Endothelial cell of umbilical vein (primary cell): Measurements from ENCODE around the gene OSGEP. TPM values are rescaled to one million over a fixed set of nuclear protein-coding genes. Genes with fewer than 3 reads are reported as not detected.

Experiments
- BruUV-seq: library from RNA; stranded (reverse); fragments of 400-500 nt; replicated peaks from 2 replicates; lab custom pipeline; 2021; lab: Mats Ljungman, UMichigan
- CTCF ChIA-PET: fragments of 300-600, 350-600 bp; sonication (Branson Sonifier 250); formaldehyde crosslinking; loops from one replicate; lab custom pipeline; 2021; ENCODE audit warnings: antibody characterized with exemption, inconsistent platforms; lab: Charles Lee
- POLR2A ChIA-PET: fragments of 300-600, 350-600 bp; sonication (Branson Sonifier 250); formaldehyde crosslinking; loops from one replicate; lab custom pipeline; 2021; ENCODE audit warnings: antibody characterized with exemption, inconsistent platforms; lab: Charles Lee
- DNase-seq: peaks from one replicate; pipeline ENCODE4 v3.0.0-alpha.2; 2011; ENCODE audit warnings: low read depth, low spot score
- FAIRE-seq: peaks from 2 replicates; lab custom pipeline; 2011; peaks lifted over from hg19 to GRCh38; lab: Jason Lieb, UNC
- H2AFZ ChIP-seq: 2 replicates; pipeline ENCODE4 v1.6.0; 2012; ENCODE audit warnings: low read depth, low read length, control low read depth, inconsistent platforms
- H3K27ac ChIP-seq: 2 replicates; pipeline ENCODE4 v1.5.1; 2011; ENCODE audit warnings: low read depth, mild to moderate bottlenecking, control low read depth, low read length, moderate library complexity; ENCODE audit not compliant: insufficient read depth
- H3K27me3 ChIP-seq, 2 experiments: 2 replicates each; pipeline versions ENCODE4 v1.6.0 to v1.6.1; 2011; ENCODE audit warnings: low read length in 2 of 2, mixed read lengths in 1 of 2; ENCODE audit not compliant: control insufficient read depth in 2 of 2, insufficient read depth in 2 of 2
- H3K36me3 ChIP-seq, 2 experiments: 2 replicates in 1 of 2; 3 replicates in 1 of 2; pipeline ENCODE4 v1.5.1; 2011; ENCODE audit warnings: low read length in 2 of 2, mild to moderate bottlenecking in 1 of 2, moderate library complexity in 1 of 2; ENCODE audit not compliant: control insufficient read depth in 2 of 2, insufficient read depth in 2 of 2; ENCODE audit errors: extremely low read depth in 1 of 2
- H3K4me1 ChIP-seq: 3 replicates; pipeline ENCODE4 v1.5.1; 2011; ENCODE audit warnings: mild to moderate bottlenecking, low read length; ENCODE audit not compliant: control insufficient read depth, insufficient read depth; ENCODE audit errors: extremely low read depth
- H3K4me2 ChIP-seq: 2 replicates; pipeline ENCODE4 v1.6.1; 2011; ENCODE audit warnings: low read length, control low read depth, mixed read lengths; ENCODE audit not compliant: insufficient read depth
- H3K4me3 ChIP-seq, 3 experiments: fragments of 200-600 bp in 1 of 3; sonication (generic), shearing (Covaris generic) in 1 of 3; replicated peaks in 1 of 3; 2 replicates each; pipeline ENCODE4 v1.5.1; 2011 to 2016; ENCODE audit warnings: control low read depth in 3 of 3, low read length in 3 of 3, mild to moderate bottlenecking in 2 of 3, inconsistent platforms in 1 of 3, low read depth in 1 of 3, moderate library complexity in 1 of 3; ENCODE audit not compliant: insufficient read depth in 1 of 3
- H3K79me2 ChIP-seq: 2 replicates; pipeline ENCODE4 v1.6.0; 2012; ENCODE audit warnings: low read length, inconsistent platforms; ENCODE audit not compliant: control insufficient read depth, insufficient read depth
- H3K9ac ChIP-seq: replicated peaks from 2 replicates; pipeline ENCODE3; 2011; ENCODE audit warnings: low read length, control low read depth; ENCODE audit not compliant: insufficient read depth; ENCODE audit errors: extremely low read depth
- H3K9me1 ChIP-seq: replicated peaks from 3 replicates; pipeline ENCODE4 v1.6.0; 2011; ENCODE audit warnings: mild to moderate bottlenecking, low read length; ENCODE audit not compliant: control insufficient read depth, insufficient read depth; ENCODE audit errors: extremely low read depth
- H3K9me3 ChIP-seq: replicated peaks from 2 replicates; pipeline ENCODE4 v1.5.1; 2012; ENCODE audit warnings: low read length, inconsistent platforms; ENCODE audit not compliant: control insufficient read depth, insufficient read depth
- H4K20me1 ChIP-seq: replicated peaks from 2 replicates; pipeline ENCODE3; 2011; ENCODE audit warnings: mild to moderate bottlenecking, low read length; ENCODE audit not compliant: control insufficient read depth, insufficient read depth; ENCODE audit errors: extremely low read depth
- FOS ChIP-seq: IDR thresholded peaks from 2 replicates; pipeline ENCODE4 v1.6.1; 2011; ENCODE audit warnings: mild to moderate bottlenecking, low read length, moderate library complexity, borderline replicate concordance; ENCODE audit not compliant: insufficient read depth
- JUN ChIP-seq: IDR thresholded peaks from 2 replicates; pipeline ENCODE4 v1.6.1; 2011; ENCODE audit warnings: borderline replicate concordance, low read depth; ENCODE audit not compliant: insufficient read length, insufficient read depth
- MYC ChIP-seq: IDR thresholded peaks from one replicate; pipeline ENCODE4 v1.6.1; 2011; ENCODE audit warnings: mild to moderate bottlenecking, low read depth, low read length
- POLR2A ChIP-seq: IDR thresholded peaks from 2 replicates; pipeline ENCODE4 v1.6.1; 2012; ENCODE audit warnings: low read depth, mild to moderate bottlenecking, control low read depth, low read length
- POLR2AphosphoS5 ChIP-seq: IDR thresholded peaks from 2 replicates; pipeline ENCODE4 v1.6.1; 2012; ENCODE audit warnings: low read depth, mild to moderate bottlenecking, control low read depth, low read length, moderate library complexity; ENCODE audit not compliant: insufficient read depth
- dilution Hi-C: fragments of 300-500 bp; cut with MboI; formaldehyde crosslinking; loops from one replicate; pipeline ENCODE4 v1.15.0; 2019; ENCODE audit warnings: low sequenced_read_pairs; ENCODE audit not compliant: extremely low pct_ligation_motif_present
- intact Hi-C: fragments of 100-400 bp; cut with micrococcal nuclease; formaldehyde crosslinking; loops from one replicate; pipeline ENCODE4 v1.10.0; 2022
- polyA plus RNA-seq, 4 experiments: library from polyadenylated mRNA; depleted of rRNA in 3 of 4; stranded (reverse) in 3 of 4; unstranded in 1 of 4; fragments of >200 nt; gene quantifications; 2 replicates each; pipeline versions ENCODE4 v1.2.1 to v1.2.3, GENCODE V29; 2011 to 2012; ENCODE audit warnings: missing spikeins in 1 of 4
- total RNA-seq: library from RNA; stranded (reverse); gene quantifications from 2 replicates; pipeline ENCODE4 v1.2.3, GENCODE V29; 2021
- TF ChIP-seq, protein P1 (sequence below), 2 donors: IDR thresholded peaks; 1 replicate in 1 of 2; 2 replicates in 1 of 2; pipeline ENCODE4 v1.5.1; 2011; ENCODE audit warnings: low read length in 2 of 2, mild to moderate bottlenecking in 2 of 2, moderate library complexity in 2 of 2, control low read depth in 1 of 2, inconsistent platforms in 1 of 2, low read depth in 1 of 2; ENCODE audit not compliant: insufficient read depth in 1 of 2; ENCODE audit errors: extremely low read depth in 1 of 2

Gene OSGEP
- total and polyA plus RNA-seq, 2 donors (not counting 3 experiments of a cell fraction or from before 2014, with no cell fraction given), result 41.8 to 100 TPM

DNA sequence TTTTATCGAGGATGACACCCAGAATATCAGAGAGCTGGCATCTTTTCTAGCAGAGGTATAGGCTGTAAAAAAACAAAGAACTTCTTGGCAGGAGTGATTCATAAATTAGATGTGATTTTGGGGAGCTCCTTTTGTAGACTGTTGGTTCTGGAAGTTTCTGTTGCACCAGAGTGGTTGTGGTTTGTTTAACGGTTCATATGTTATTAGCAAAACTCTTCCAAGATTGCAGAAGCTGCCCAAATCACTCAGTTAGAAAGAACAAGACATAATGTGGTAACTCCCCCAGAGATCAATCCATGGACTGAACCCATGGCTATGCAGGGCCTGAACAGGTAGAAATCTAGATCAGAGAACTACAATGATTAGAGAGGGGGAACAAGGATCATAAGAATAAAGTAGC, 44.0 kb upstream of the OSGEP start:
- Histone ChIP-seq H3K27ac (peak overlapping the region; percentile 81), H3K9ac (no peak overlapping the region), H3K9me1 (no peaks in the 10 kb centered on the region), H3K9me3 (no peaks in the 10 kb centered on the region), H3K36me3 (no peaks in the 10 kb centered on the region), H4K20me1 (no peaks in the 10 kb centered on the region), H3K4me1 (peaks cover 36% of the 10 kb centered on the region), H3K4me3 (no peak overlapping the region), H3K79me2 (no peaks in the 10 kb centered on the region), H3K4me2 (peak overlapping the region; percentile 39), H2AFZ (peak overlapping the region; percentile 23), H3K27me3 (no peaks in the 10 kb centered on the region)
- TF ChIP-seq, protein P1, sequence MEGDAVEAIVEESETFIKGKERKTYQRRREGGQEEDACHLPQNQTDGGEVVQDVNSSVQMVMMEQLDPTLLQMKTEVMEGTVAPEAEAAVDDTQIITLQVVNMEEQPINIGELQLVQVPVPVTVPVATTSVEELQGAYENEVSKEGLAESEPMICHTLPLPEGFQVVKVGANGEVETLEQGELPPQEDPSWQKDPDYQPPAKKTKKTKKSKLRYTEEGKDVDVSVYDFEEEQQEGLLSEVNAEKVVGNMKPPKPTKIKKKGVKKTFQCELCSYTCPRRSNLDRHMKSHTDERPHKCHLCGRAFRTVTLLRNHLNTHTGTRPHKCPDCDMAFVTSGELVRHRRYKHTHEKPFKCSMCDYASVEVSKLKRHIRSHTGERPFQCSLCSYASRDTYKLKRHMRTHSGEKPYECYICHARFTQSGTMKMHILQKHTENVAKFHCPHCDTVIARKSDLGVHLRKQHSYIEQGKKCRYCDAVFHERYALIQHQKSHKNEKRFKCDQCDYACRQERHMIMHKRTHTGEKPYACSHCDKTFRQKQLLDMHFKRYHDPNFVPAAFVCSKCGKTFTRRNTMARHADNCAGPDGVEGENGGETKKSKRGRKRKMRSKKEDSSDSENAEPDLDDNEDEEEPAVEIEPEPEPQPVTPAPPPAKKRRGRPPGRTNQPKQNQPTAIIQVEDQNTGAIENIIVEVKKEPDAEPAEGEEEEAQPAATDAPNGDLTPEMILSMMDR (IDR thresholded peaks at IDR 0.05; ENCODE audit: extremely low read depth in 1 of 2, insufficient read depth in 1 of 2, low read depth in 1 of 2, low read length in 2 of 2), result no peak
- TF ChIP-seq POLR2AphosphoS5, result no peak
- no peak for TF ChIP-seq POLR2A
- no peak for TF ChIP-seq MYC
- no peak for TF ChIP-seq JUN
- no peak for TF ChIP-seq FOS
- dilution Hi-C loops, result no loop called here
- POLR2A ChIA-PET, result no interaction called here
- DNase-seq, result no peak
- intact Hi-C loops, result loop anchor here (1.0 to 2.0 kb wide), 3 partner anchors 14 to 32 kb away; no protein-coding TSS in a partner anchor
- FAIRE-seq, result no peak
- TSS peak; percentile 93 for BruUV-seq
- CTCF ChIA-PET, result interaction anchor here (0.8 to 1.6 kb wide), 3 partner anchors 11 to 29 kb away, joined by 3 to 4 read pairs (median 4); partner anchors contain the start of gene PNP
